NCI-H446 treated with DMSO at 0.1 percent for 48 hours (cell line): Measurements from ENCODE around the gene ZNF653.
"Not testable (repeated sequence)": the region's sequence is repeated elsewhere in the genome, so short reads cannot be mapped to it uniquely, and the experiment has no call there.

ENCODE experiments used
- DNase-seq: peaks from one replicate; lab custom pipeline; 2025; lab: John Stamatoyannopoulos, UW

Gene ZNF653

DNA sequence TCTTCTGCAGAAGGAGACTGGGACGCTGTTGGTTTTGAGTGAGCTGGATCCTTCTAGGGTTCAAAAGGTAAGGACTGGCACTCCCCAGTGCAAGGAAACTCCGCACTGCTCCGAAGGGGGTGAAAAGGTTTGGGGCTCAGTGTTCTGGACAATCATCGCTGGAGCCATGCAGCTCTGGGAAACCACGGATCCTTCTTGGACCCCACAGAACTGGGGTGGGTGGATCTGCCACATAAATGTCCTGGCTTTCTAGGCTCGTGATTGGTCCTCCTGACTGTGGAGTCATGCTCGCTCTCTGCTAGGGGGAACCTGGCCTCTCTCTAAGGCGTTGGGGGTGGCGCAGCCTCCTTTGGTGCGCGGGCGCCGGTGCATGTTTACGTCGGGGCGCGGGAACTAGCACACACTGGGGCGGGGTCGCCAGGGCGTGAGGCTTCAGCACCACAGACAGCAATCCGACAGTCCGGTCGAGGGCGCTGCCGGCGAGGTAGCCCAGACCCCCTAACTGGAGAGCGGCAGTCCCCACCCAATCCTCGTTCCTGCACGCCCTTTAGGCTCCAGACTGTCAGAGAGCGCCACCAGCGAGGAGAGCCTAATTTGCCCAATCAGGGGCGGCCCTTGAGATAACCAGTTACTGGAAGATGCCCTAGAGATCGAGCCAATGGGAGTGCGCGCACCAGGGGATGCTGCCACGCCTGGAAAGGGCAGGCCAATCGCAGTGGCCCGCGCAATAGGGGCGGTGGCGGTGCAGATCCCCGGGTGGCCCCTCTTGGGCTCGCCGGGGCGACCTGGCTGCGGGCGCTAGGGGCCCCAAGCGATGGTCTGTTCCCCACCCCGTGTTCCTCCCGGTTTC lies 23.9 kb downstream of the ZNF653 start:
- peak; percentile 95 for DNase-seq

DNA sequence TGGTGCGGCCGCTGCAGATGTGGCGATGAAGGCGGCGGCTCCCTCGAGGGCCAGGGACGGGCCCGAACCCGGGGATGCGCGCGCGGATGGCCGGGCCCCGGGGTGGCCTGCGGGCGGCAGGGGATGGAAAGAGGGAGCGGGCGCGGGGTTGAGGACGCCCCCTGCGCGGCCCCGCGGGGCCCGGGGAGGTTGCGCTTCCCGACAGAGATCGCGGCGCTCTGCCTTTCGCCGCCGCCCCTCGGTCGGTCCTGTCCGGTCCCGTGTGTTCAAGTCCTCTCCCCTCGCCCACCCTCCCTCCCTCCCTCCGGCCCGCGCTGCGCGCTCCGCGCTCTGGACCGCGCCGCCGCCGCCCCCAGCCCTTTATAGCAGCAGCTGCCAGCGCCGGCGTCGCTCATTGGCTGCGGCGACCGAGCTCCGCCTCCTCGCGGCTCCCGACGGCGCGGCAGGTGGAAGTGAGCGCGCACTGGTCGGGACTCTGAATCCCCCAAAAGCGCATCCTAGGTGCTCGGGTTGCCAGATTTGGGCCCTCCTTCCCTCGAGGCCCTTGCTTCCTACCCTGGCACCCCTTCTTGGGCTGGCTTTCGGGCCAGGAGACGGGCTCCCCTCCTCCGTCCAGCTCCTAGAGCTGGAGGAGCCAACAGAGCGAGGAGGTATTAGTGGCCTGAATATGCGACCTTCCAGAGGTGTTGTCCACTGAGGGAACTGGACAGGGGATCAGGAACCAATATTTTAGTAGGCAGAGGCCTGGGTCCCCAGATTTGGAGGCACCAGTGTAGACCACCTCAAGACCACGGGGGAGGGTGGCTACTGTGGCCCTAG lies 24.7 kb downstream of the ZNF653 start, which contains the start of gene ELAVL3:
TSS of gene ELAVL3 (minus strand) at position 332 of the 819 bp plus-strand sequence. CDS start 438 bp downstream, outside the sequence.
- peak; percentile 35 for DNase-seq

DNA sequence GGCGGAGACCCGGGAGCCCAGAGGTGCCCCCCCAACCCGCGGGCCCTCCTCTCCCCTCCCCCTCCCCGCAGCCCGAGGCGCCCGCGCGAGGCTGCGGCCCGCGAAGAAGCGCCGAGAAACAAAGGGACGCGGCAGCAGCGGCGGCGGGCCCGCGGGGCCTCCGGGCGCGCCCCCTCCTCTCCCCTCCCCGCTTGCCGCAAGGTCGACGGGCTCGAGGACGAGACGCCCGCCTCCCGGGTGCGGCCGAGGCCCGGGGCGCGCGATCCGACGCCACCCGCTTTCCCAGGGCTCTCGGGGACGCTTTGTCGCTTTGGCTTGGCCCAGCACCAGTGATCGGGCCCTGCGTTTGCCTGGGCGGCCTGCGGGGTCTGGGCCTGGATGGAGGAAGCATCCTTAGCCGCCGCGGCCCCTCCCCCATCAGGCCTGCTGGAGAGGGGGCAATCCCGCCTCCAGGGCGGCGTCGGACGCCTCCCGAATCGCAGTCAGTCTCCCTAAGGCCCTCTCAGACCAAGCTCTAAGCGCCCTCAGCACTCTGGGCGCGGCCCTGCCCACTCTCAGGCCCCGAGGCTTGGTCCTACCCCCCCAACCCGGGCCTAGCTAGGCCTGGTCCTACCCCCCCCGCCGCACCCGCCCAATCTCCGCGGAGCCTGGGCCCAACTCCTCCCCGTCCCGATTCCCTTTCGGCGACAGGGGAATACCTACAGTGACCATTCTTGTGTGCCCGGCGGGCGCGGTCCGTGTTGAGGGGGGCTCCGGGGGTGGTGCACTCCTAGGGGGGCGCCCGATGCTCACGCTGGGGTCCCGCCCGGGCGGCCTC lies 25.5 kb downstream of the ZNF653 start:
- no peak for DNase-seq

DNA sequence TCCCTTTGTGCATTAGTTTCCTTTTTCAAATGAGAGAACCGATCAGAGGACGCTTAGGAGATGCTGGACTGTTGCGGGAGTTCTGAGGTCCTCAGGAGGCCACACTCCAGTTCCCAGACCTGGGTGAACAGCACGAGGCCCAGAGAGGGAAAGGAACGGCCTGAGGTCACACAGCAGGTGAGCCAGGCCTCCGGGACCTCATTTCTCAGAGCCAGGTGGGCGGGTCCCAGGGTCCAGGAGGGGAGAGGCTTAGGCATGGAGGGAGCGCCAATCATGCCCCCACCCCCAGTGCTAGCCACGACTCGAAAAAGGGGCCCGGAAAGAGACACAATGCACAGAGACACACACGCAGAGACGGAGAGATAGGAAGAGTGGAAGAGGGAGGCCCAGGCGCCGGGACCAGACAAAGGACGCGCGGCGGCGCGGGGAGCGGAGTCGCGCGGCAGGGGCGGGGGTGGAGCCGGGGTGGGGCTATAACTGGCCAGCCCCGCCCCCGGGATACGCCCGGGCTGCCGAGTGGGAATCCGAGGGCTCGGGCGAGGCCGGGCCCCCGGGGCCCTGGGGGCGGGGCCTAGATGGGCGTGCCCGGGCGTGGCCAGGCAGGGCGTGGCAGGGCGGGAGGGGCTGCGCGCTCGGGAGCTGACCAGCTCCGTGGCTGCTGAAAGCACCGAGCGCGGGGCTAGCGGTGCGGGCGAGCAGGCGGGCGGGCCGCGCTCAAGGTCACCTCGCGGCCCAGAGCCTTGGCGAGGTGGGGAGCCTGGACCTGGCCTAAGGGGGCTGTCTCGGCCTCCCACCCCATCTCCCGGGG lies 26.3 kb downstream of the ZNF653 start:
- no peak for DNase-seq

DNA sequence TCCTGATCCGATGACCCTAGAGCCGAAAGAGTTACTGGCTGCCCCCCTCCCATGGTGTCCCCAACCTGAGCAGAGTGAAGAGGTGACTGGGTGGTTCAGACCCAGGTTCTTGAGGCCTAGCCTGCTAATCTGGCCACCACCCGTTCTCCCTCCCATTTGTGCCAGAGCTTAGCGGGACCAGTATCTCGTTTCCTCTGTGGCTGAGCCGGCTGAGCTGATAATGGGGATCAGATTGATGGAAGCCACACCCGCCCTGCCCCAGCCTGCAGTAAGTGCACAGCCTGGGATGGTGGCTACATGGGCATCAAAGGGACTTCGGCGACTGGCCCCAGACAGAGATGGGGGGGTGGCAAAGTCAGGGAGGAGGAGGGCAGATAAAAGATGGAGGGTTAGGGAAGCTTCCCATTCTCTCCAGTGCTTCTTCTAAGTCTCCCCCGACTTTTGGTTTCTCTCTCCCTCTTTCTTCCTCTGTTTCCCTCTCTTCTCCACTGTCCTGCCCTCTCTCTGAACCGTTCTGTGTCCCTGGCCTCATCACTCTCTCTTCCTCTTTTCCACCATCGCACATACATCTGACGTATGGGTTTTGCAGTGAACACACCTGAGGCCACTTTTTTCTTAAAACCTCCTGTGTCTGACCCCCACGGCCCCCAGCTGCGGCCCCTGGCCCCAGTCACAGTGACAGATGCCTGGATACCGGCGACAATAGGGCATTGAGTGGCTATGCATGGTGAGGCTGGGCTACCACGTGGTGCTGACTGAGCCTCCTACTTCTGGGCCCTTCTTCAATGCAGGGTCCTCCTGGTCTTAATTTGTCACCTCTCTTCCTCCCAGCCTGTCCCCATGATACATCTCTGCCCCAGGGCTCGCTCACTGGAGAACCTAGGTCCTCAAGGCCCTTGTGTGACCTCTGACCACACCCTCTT lies 27.2 kb downstream of the ZNF653 start:
- DNase-seq = no peak

DNA sequence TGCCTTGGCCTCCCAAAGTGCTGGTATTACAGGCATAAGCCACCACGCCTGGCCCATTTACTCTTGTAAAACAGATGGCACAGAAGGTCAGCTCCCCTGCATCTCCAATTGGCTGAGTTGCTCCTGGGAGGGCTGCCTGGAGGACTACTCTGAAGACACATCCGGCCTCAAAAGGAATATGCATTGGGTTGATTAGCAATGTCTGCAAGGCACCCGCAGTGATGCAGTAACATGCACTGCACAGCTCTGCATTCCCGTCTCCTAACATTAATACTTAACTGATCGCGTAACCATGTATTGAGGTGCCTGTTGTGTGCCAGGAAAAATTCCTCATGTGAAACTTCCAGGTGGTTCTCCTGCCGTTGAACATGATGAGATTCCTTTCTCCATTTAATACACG lies 29.8 kb downstream of the ZNF653 start:
- no peak for DNase-seq

DNA sequence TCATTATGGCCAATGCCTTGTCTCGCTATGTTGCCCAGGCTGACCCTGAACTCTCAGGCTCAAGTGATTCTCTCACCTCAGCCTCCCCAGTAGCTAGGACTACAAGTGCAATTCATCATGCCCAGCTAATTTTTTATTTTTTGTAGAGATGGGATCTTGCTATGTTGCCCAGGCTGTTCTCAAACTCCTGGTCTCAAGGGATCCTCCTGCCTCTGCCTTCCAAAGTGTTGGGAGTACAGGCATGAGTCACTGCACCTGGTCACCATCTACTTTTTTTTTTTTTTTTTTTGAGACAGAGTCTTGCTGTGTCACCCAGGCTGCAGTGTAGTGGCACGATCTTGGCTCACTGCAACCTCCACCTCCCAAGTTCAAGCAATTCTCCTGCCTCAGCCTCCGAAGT lies 30.3 kb downstream of the ZNF653 start:
- not testable (repeated sequence) for DNase-seq

DNA sequence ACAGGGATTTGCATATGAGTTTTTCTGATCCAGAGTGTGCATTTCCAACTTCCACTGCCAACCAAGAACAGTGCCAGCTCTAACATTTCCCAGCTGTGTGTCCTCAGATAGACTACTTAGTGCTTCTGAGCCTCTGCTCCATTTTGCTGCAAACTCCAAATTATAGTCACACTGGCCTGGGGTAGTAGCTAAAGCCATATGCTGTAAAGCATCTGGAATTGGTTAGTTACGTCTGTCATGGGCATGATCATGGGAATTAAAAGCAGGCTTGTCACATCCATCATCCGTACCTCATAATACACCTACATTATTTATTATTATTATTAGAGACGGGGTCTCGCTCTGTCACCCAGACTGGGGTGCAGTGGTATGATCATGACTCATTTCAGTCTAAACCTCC lies 31.9 kb downstream of the ZNF653 start:
- no peak for DNase-seq

DNA sequence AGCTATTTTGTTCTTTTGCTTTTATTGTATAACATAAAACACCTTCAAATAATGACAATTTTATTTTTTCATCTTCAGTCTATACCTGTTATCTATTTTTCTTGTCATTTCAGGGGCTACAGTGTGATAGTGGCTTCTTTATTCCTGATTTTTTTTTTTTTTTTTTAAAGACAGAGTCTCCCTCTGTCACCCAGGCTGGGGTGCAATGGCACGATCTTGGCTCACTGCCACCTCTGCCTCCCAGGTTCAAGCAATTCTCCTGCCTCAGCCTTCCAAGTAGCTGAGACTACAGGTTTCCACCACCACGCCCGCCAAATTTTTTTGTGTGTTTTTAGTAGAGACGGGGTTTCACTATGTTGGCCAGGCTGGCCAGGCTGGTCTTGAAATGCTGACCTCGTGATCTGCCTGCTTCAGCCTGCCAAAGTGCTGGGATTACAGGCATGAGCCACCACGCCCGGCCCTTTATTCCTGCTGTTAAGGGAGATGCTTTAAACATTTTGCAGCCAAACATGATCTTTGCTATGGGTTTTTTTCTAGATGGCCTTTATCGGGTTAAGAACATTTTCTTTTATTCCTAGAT lies 37.3 kb downstream of the ZNF653 start:
- not testable (repeated sequence) for DNase-seq

DNA sequence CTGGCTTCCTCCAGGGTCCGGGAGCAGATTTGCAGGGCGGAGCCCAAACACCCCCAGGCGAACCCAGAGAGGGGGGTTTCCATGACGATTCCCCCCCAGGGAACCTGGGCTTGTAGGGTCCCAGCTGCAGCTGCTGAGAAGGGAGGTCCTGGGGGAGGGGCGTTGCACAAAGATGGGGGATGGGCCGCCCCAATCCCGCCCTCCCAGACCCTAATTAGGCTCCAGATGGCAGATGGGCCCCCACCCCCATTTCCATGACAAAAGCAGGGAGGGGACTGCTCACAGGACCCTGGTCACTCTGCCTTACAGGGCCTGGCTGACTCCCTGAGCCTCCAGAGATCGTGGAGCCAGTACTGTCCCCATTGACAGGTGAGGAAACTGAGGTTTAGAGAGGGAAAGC lies 40.0 kb downstream of the ZNF653 start:
- no peak for DNase-seq

DNA sequence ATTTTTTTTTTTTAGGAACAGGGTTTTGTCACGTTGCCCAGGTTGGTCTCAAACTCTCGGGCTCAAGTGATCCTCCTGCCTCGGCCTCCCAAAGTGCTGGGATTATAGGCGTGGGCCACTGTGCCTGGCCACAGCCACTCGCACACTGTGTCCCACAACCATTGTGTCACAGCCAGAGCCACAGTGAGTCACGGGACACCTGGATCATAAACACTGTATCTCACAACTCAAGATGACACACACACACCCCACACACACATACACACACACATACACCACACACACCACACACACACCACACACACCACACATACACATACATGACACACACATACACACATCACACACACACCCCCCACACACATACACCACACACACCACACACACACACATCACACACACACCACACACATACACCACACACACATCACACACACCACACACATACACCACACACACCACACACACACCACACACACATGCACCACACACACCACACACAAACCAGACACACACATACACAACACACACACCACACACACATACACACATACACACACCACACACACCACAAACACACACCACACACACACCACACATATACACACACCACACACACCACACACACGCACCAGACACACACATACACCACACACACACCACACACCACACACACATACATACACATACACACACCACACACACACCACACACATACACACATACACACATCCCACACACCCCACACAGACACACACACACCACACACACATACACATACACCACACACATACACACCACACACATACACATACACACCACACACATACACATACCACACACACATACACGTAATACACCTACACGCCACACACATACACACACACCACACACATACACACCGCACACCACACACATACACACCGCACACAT lies 41.0 kb downstream of the ZNF653 start:
- no peak for DNase-seq

DNA sequence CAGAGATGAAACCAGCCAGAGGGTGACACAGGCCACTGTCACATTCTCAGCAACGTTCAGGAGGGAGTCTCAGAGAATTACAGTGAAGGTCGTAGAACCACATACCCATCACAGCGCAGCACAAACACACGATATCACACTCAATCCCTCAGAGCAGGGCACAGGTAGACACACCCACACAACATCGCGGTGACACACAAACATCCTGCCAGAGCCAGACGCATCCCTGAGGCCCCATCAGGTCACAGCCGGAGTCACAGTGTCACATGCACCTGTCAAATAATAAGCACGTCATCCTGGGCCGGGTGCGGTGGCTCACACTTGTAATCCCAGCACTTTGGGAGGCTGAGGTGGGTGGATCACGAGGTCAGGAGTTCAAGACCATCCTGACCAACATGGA lies 42.2 kb downstream of the ZNF653 start:
- no peak for DNase-seq

DNA sequence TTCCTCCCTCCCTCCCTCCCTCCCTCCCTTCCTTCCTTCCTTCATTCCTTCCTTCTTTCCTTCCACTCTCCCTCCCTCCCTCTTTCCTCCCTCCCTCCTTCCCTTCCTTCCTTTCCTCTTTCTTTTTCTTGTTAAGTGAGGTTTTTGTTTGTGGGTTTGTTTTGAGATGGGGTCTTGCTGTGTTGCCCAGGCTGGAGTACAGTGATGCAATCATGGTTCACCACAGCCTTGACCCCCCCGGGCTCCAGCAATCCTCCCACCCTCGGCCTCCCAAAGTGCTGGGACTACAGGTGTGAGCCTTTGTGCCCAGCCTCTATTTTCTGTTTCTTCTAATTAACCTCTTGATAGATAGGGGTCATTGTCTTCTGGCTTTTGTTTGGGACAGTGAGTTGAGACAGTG lies 44.2 kb downstream of the ZNF653 start:
- DNase-seq = no peak

DNA sequence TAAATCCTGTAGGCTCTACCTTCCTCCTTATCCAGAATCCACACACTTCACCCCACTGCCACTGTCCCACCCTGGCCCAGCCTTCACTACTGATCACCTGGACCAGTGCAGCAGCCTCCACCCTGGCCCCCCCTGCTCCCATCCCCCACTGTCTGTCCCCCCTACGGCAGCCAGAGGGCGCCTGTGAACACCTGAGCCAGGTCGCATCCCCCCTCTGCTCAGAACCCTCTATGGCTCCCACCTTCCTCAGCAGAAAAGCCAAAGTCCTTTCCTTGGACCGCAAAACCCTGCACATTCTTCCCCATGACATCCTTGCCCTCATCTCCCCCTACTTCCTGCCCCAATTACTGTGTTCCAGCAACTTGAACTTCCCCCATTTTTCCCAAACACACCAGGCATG lies 45.4 kb downstream of the ZNF653 start:
- DNase-seq = no peak

DNA sequence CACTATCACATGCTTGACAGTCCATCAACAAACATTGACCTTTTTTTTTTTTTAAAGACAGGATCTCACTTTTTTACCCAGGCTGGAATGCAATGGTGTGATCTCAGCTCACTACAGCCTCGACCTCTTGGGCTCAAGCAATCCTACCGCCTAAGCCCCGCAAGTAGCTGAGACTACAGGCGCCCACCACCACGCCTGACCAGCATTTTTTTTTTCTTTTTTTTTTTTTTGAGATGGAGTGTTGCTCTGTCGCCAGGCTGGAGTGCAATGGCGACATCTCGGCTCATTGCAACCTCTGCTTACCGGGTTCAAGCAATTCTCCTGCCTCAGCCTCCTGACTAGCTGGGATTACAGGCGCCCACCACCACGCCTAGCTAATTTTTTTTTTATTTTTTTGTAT lies 46.7 kb downstream of the ZNF653 start:
- not testable (repeated sequence) for DNase-seq

DNA sequence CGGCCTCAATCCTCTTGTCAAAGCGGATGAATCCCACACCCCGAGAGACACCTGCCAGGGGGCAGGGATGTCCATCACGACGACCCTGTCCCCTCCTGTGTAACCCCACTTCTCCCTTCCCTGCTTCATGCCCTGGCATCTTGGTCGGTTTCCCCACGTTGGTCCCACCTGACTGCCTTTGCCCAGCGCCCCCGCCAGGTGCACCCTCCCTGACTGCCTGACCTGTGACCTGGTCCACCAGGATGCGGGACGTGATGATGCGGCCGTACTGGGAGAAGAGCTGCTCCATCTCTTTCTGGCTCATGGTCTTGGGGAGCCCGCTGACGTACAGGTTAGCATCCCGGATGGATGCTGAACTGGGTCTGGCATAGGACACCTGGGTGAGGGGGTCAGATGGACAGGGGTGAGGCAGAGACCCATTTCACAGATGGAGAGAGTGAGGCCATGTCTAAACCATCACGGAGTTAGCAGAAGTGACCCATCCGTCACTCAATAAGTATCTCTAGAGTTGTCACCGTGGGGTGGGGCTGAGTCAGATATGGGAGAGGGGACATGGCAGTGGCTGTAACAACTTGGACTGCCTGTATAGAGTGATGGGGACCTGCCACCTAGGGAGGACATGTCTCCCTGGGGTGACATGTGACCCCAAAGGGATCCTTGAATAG lies 47.3 kb downstream of the ZNF653 start:
- no peak for DNase-seq

DNA sequence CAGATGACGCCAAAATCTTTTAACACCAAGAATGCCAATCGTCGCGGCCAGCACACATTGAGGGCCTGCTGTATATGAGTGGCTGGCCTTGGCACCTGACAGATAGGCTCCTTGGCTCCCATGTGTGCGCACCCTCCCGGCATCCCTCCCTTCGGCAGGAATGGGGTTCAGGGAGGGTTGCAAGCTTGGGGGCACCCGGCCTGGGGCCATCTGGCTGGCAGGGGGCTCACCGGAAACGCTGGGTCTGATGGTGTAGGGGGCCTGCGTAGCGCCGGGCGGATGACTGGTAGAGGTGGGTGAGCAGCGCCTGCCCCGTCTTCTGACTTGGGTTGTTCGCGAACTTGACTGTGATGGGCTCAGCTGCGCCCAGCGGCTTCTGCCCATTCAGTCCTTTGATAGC lies 47.8 kb downstream of the ZNF653 start:
- no peak for DNase-seq

DNA sequence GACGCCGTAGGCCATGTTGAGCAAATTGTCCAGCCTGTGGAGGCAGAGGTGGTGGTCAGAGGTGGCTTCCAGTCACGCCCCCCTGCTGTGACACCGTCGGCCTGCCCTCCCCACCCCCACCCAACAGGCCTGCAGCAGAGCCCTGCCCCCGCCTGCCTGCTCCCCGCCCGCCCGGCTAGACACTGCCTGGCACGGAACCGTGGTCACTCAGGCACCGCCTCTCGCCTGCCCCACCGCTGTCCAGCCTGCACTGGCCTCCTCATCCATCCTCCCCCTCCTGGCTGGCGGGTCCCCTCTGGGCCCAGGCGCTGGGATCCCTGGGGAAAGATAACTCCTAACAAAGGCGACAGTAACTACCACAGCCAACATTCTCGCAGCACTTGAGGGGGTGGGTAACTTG lies 48.5 kb downstream of the ZNF653 start:
- no peak for DNase-seq
